Uterus (tissue), 2 donors: ENCODE results near the gene TAS1R3.

ENCODE experiments used
- CTCF ChIP-seq, 4 experiments: fragments of 200-600 bp in 2 of 4; fragments of 450-650 bp in 2 of 4; sonication (generic) in 2 of 4; IDR thresholded peaks; one replicate each; pipeline ENCODE4 v1.5.1; 2016 to 2019; ENCODE audit warnings: antibody characterized with exemption in 4 of 4, mild to moderate bottlenecking in 2 of 4, moderate library complexity in 1 of 4
- POLR2A ChIP-seq, 2 donors: fragments of 450-650 bp; IDR thresholded peaks; one replicate each; pipeline ENCODE4 v1.6.1; 2016; ENCODE audit warnings: antibody characterized with exemption in 2 of 2, mild to moderate bottlenecking in 1 of 2, moderate library complexity in 1 of 2

GRCh38 chr1:1318777-1319645 is 12.1 kb upstream of the TAS1R3 start:
- no peak for TF ChIP-seq CTCF (IDR thresholded peaks at IDR 0.05)
- TF ChIP-seq POLR2A (IDR thresholded peaks at IDR 0.05): no peak
